Mucosa of descending colon (tissue), 3 donors: ENCODE measurements around the gene CREB3. TPM values are rescaled to one million over a fixed set of nuclear protein-coding genes. Genes with fewer than 3 reads are reported as not detected.

Source experiments
- ATAC-seq: fragments of 200-7000 bp; cut with Tn5 transposase; one replicate; pipeline ENCODE4 v1.9.1; 2020; ENCODE audit warnings: mild to moderate bottlenecking, moderate library complexity
- DNase-seq, 3 donors: peaks; one replicate each; pipeline ENCODE4 v3.0.0-alpha.2; 2020
- H3K36me3 ChIP-seq: fragments of 200-600 bp; one replicate; pipeline ENCODE4 v1.8.0; 2021; ENCODE audit warnings: low read depth, mild to moderate bottlenecking
- H3K4me1 ChIP-seq: fragments of 200-600 bp; one replicate; pipeline ENCODE4 v1.8.0; 2021; ENCODE audit warnings: low read depth, mild to moderate bottlenecking
- H3K4me3 ChIP-seq: fragments of 200-600 bp; one replicate; pipeline ENCODE4 v1.8.0; 2021; ENCODE audit warnings: mild to moderate bottlenecking
- H3K9me3 ChIP-seq: fragments of 200-600 bp; one replicate; pipeline ENCODE4 v1.8.0; 2021; ENCODE audit warnings: mild to moderate bottlenecking
- CTCF ChIP-seq: fragments of 200-600 bp; IDR thresholded peaks from one replicate; pipeline ENCODE4 v1.8.0; 2022; ENCODE audit warnings: antibody characterized with exemption, mild to moderate bottlenecking
- intact Hi-C, 2 donors: fragments of 100-400 bp; cut with DNase I in 1 of 2; cut with micrococcal nuclease in 1 of 2; formaldehyde crosslinking; loops; one replicate each; pipeline versions ENCODE4 v1.11.0 to v1.11.1; 2022; cut with DNase I, micrococcal nuclease
- total RNA-seq, 3 donors: library from RNA; stranded (reverse); fragmentation: NEBNext Ultra II Directional in 2 of 3; extraction: Animal tissue kit (Norgen Biotek cat#: 25700) in 2 of 3; gene quantifications; one replicate each; pipeline versions ENCODE4 v1.2.1 to v1.2.4, GENCODE V29; 2021 to 2023
- donor health status: DM: no; HTN: no; CAD: no; lungs with moderate emphysema.
- donor health status: DM: no; HTN: no; CAD: no.
- donor health status: DM: no; HTN: yes; CAD: no.

The CREB3 gene
- total RNA-seq, 3 donors from 2014 or later = 28.2 to 47.7 (median 34.3) TPM

- no peak for TF ChIP-seq CTCF
- H3K4me3 ChIP-seq = no peak overlapping the region
- DNase-seq (no peak), ATAC-seq (no peak)
- H3K4me1 ChIP-seq = peaks cover 7% of the 10 kb centered on the region
- H3K9me3 ChIP-seq = no peaks in the 10 kb centered on the region
- intact Hi-C loops = no loop called here
- no peaks in the 10 kb centered on the region for H3K36me3 ChIP-seq
These were observed 30.7 kb downstream of the CREB3 start for GRCh38 chr9:35763181-35763580.

GRCh38 chr9:35763803-35764202 lies 31.3 kb downstream of the CREB3 start:
- H3K9me3 ChIP-seq = no peaks in the 10 kb centered on the region
- H3K36me3 ChIP-seq = no peaks in the 10 kb centered on the region
- H3K4me1 ChIP-seq = peaks cover under 1% of the 10 kb centered on the region
- intact Hi-C loops = no loop called here
- ATAC-seq (no peak), DNase-seq (no peak)
- no peak for TF ChIP-seq CTCF
- no peak overlapping the region for H3K4me3 ChIP-seq

GRCh38 chr9:35766997-35767396 lies 34.5 kb downstream of the CREB3 start:
- intact Hi-C loops = no loop called here

GRCh38 chr9:35767458-35767857 lies 35.0 kb downstream of the CREB3 start:
- DNase-seq (no peak), ATAC-seq (no peak)
- H3K4me1 ChIP-seq = peaks cover 21% of the 10 kb centered on the region
- no peak overlapping the region for H3K4me3 ChIP-seq
- H3K36me3 ChIP-seq = no peaks in the 10 kb centered on the region
- no peaks in the 10 kb centered on the region for H3K9me3 ChIP-seq
- intact Hi-C loops = no loop called here
- TF ChIP-seq CTCF = no peak

More at GRCh38 chr9:35766997-35767396, 34.5 kb downstream of the CREB3 start:
- ATAC-seq = no peak
- no peaks in the 10 kb centered on the region for H3K36me3 ChIP-seq
- H3K4me3 ChIP-seq = no peak overlapping the region
- no peak for TF ChIP-seq CTCF
- H3K9me3 ChIP-seq = no peaks in the 10 kb centered on the region
- peaks cover 17% of the 10 kb centered on the region for H3K4me1 ChIP-seq
- DNase-seq = no peak

- Histone ChIP-seq H3K4me3 (no peak overlapping the region), H3K9me3 (no peaks in the 10 kb centered on the region), H3K36me3 (no peaks in the 10 kb centered on the region), H3K4me1 (peaks cover 23% of the 10 kb centered on the region)
- ATAC-seq (no peak), DNase-seq (no peak)
- intact Hi-C loops = no loop called here
- no peak for TF ChIP-seq CTCF
These were observed 37.3 kb downstream of the CREB3 start for GRCh38 chr9:35769763-35770162.

- peak in 1 of 3 donors; percentile 45 for DNase-seq
- no peaks in the 10 kb centered on the region for H3K36me3 ChIP-seq
- intact Hi-C loops = no loop called here
- H3K9me3 ChIP-seq = no peaks in the 10 kb centered on the region
- peaks cover 23% of the 10 kb centered on the region for H3K4me1 ChIP-seq
- no peak overlapping the region for H3K4me3 ChIP-seq
- peak; percentile 69 for ATAC-seq
- no peak for TF ChIP-seq CTCF
These were observed 38.6 kb downstream of the CREB3 start for GRCh38 chr9:35771075-35771433.
